NB4 (cell line): ENCODE data around the gene WDR70.
"Not testable (repeated sequence)": the region's sequence is repeated elsewhere in the genome, so short reads cannot be mapped to it uniquely, and the experiment has no call there.

Source experiments
- DNase-seq: peaks from one replicate; pipeline ENCODE4 v3.0.0; 2010; ENCODE audit warnings: low read depth
- H3K4me3 ChIP-seq: one replicate; pipeline ENCODE4 v1.5.1; 2011; ENCODE audit warnings: mild to moderate bottlenecking, low read depth, low read length, moderate library complexity
- MYC ChIP-seq: IDR thresholded peaks from 2 replicates; pipeline ENCODE4 v1.6.1; 2011; ENCODE audit warnings: low read depth, low read length
- POLR2A ChIP-seq: IDR thresholded peaks from 2 replicates; pipeline ENCODE4 v1.6.1; 2011; ENCODE audit warnings: mild to moderate bottlenecking; ENCODE audit not compliant: insufficient read length; ENCODE audit errors: extremely low read depth
- TF ChIP-seq, protein P1 (sequence below): IDR thresholded peaks from one replicate; pipeline ENCODE4 v1.5.1; 2012; ENCODE audit warnings: low read depth, low read length
- TF ChIP-seq, protein P2 (sequence below): IDR thresholded peaks from 2 replicates; pipeline ENCODE4 v1.6.1; 2011; ENCODE audit warnings: low read depth, low read length

WDR70 gene

DNA sequence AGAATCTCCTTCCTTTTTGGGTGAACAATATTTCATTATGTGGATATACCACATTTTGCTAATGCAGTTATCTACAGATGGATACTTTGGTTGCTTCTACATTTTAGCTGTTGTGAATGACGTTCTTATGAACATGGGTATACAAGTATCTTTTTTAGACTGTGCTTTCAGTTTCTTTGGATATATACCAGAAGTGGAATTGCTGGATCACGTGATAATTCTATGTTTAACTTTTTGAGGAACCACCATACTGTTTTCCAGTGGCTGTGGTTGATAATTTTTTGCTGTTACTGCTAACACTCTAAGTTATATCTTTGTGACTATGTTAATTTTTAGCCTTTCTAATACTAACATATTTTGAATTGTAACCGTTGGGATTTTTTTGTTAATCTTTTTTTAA, 12.5 kb downstream of the WDR70 start:
- DNase-seq = no peak
- H3K4me3 ChIP-seq = no peak overlapping the region
- TF ChIP-seq POLR2A (no peak), MYC (no peak)
- TF ChIP-seq, protein P1, sequence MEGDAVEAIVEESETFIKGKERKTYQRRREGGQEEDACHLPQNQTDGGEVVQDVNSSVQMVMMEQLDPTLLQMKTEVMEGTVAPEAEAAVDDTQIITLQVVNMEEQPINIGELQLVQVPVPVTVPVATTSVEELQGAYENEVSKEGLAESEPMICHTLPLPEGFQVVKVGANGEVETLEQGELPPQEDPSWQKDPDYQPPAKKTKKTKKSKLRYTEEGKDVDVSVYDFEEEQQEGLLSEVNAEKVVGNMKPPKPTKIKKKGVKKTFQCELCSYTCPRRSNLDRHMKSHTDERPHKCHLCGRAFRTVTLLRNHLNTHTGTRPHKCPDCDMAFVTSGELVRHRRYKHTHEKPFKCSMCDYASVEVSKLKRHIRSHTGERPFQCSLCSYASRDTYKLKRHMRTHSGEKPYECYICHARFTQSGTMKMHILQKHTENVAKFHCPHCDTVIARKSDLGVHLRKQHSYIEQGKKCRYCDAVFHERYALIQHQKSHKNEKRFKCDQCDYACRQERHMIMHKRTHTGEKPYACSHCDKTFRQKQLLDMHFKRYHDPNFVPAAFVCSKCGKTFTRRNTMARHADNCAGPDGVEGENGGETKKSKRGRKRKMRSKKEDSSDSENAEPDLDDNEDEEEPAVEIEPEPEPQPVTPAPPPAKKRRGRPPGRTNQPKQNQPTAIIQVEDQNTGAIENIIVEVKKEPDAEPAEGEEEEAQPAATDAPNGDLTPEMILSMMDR = no peak
- TF ChIP-seq, protein P2, sequence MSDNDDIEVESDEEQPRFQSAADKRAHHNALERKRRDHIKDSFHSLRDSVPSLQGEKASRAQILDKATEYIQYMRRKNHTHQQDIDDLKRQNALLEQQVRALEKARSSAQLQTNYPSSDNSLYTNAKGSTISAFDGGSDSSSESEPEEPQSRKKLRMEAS = no peak

DNA sequence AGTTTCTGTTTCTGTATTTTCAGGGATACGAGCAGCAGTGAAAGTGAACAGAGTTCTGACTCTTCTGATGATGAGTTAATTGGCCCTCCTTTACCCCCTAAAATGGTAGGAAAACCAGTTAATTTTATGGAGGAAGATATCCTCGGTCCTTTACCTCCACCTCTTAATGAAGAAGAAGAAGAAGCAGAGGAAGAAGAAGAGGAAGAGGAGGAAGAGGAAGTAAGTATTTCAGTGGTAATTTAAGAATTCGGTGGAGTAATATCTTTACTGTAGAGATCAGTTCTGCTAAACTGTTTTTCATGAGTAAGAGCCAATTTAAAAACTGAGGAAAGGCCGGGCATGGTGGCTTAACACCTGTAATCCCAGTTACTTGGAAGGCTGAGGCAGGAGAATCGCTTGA, 17.2 kb downstream of the WDR70 start:
- TF ChIP-seq, protein P2 = no peak
- TF ChIP-seq, protein P1 = no peak
- TF ChIP-seq POLR2A = no peak
- no peak for TF ChIP-seq MYC
- H3K4me3 ChIP-seq = no peak overlapping the region
- DNase-seq = no peak

DNA sequence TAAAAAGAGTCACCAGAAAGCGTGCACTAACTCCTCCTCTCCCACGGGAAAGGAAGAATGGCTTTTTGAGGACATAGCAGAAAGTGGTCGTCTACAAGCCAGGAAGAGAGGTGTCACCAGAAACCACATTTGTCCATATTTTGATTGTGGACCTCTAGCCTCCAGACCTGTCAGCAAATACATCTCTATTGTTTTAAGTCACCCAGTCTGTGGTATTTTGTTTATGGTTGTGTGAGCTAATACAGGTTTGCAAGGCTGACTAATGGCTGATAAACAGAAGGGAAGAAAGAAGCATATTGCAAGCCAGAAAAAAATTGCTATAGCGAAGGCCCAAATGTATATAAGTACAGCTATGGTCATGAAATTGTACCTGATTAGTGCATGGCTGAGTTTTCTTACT, 21.4 kb downstream of the WDR70 start:
- no peak for TF ChIP-seq POLR2A
- TF ChIP-seq, protein P2 = no peak
- TF ChIP-seq, protein P1 = no peak
- no peak for TF ChIP-seq MYC
- no peak for DNase-seq
- no peak overlapping the region for H3K4me3 ChIP-seq

DNA sequence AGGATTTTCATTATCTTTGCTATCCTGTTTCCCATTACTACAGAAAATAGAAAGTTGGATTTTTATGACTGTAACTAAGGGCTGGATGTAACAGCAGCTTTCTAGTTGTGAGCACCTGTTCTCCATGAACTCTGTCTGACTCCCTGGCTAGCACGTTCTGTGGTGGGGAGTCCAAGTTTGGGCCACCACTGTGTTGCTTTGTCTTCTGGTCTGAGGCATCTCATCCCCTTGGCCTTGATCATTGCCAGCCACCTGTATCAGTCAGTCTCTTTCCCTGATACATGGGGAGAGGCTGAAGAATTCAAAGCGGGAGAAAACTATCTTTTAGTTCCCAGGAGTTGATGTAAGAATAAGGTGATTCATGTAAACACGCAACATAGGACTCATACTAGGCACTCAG, 33.4 kb downstream of the WDR70 start:
- no peak for DNase-seq
- no peak overlapping the region for H3K4me3 ChIP-seq
- TF ChIP-seq, protein P2 = no peak
- TF ChIP-seq, protein P1 = no peak
- TF ChIP-seq POLR2A (no peak), MYC (no peak)

DNA sequence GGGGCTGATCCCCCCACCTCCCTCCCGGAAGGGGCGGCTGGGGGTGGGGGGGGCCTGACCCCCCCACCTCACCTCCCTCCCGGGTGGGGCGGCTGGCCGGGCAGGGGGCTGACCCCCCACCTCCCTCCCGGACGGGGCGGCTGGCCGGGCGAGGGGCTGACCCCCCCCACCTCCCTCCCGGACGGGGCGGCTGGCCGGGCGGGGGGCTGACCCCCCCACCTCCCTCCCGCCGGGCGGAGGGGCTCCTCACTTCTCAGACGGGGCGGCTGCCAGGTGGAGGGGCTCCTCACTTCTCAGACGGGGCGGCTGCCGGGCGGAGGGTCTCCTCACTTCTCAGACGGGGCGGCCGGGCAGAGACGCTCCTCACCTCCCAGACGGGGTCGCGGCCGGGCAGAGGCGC, 36.3 kb downstream of the WDR70 start:
- not testable (repeated sequence) for H3K4me3 ChIP-seq, DNase-seq

DNA sequence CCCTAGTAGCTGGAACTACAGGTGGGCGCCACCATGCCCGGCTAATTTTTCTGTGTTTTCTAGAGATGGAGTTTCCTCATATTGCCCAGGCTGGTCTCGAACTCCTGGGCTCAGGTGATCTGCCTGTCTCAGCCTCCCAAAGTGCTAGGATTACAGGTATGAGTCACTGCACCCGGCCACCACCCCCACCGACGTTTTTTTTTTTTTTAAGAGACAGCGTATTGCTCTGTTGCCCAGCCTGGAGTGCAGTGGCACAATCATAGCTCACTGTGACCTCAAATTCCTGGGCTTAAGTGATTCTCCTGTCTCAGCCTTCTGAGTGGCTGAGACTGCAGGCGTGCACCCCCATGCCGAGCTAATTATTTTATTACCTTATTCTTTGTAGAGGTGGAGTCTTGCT, 38.2 kb downstream of the WDR70 start:
- no peak for DNase-seq
- no peak for TF ChIP-seq POLR2A
- TF ChIP-seq, protein P1 = no peak
- TF ChIP-seq MYC = no peak
- TF ChIP-seq, protein P2 = no peak
- no peak overlapping the region for H3K4me3 ChIP-seq
